ENCODE data around the gene UBE2S. TPM values are rescaled to one million over a fixed set of nuclear protein-coding genes. Genes with fewer than 3 reads are reported as not detected.

The UBE2S gene
- total RNA-seq, 2 donors from 2014 or later, result 16.3 to 17.9 TPM

DNA sequence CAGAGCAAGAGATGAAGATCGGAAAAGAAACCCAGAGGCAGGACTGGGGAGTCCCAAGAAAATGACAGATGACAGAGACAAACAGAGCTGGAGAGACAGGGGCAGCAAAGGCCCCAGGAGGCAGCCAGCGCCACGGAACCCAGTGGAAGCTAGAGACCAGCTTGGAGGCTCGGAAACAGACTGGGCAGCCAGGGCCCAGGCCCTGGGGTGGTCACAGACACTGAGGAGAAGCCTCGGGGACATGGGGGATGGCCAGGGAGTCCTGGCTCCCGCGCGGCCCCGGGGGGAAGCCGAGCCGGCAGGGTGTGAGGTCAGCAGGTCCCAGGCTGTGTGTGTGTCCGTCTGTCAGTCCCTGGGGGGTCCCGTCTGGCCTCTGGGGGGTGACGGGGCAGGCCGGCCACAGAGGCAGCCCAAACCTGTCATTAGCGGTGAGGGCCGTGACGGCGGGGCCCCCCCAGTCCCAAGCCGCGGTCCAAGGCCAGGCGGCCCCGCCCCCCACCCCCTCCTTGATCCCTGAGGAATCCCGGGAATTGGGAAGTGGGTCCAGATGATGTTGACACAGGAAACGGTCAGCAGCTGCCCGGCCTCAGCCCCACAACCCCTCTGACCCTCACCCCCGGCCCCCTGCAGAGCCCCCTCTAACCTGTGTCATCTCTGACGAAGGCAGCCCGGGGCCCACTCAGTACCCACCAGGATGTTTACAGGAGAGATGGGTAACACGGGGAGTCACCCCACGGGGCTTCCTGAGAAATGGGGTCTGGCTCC, 33.4 kb downstream of the UBE2S start:
- Histone ChIP-seq H3K36me3 (no peaks in the 10 kb centered on the region), H3K4me3 (no peak overlapping the region), H3K9me3 (no peaks in the 10 kb centered on the region), H3K27me3 (replicated peaks; ENCODE audit: insufficient read depth) (peaks cover 14% of the 10 kb centered on the region), H3K27ac (no peak overlapping the region), H3K4me1 (ENCODE audit: control insufficient read depth in 1 of 2, low read depth in 2 of 2) (peaks cover 0 to 6% of the 10 kb centered on the region in 2 donors)
- DNase-seq (ENCODE audit: low spot score) (no peak), ATAC-seq (ENCODE audit: insufficient number of reproducible peaks, low FRiP score, low read depth) (no peak)
- TF ChIP-seq CTCF (IDR thresholded peaks at IDR 0.05), result no peak

- no peak overlapping the region for H3K4me3 ChIP-seq
- ATAC-seq (ENCODE audit: insufficient number of reproducible peaks, low FRiP score, low read depth), result no peak
- DNase-seq (ENCODE audit: low spot score), result no peak
- peaks cover 19% of the 10 kb centered on the region for H3K27me3 ChIP-seq (replicated peaks; ENCODE audit: insufficient read depth)
- H3K9me3 ChIP-seq, result no peaks in the 10 kb centered on the region
- no peak for TF ChIP-seq CTCF (IDR thresholded peaks at IDR 0.05)
- H3K4me1 ChIP-seq (ENCODE audit: control insufficient read depth in 1 of 2, low read depth in 2 of 2), result peaks cover 0 to 13% of the 10 kb centered on the region in 2 donors
- no peaks in the 10 kb centered on the region for H3K36me3 ChIP-seq
- H3K27ac ChIP-seq, result no peak overlapping the region
Measured at GRCh38 chr19:55373306-55373992, 34.1 kb downstream of the UBE2S start.

DNA sequence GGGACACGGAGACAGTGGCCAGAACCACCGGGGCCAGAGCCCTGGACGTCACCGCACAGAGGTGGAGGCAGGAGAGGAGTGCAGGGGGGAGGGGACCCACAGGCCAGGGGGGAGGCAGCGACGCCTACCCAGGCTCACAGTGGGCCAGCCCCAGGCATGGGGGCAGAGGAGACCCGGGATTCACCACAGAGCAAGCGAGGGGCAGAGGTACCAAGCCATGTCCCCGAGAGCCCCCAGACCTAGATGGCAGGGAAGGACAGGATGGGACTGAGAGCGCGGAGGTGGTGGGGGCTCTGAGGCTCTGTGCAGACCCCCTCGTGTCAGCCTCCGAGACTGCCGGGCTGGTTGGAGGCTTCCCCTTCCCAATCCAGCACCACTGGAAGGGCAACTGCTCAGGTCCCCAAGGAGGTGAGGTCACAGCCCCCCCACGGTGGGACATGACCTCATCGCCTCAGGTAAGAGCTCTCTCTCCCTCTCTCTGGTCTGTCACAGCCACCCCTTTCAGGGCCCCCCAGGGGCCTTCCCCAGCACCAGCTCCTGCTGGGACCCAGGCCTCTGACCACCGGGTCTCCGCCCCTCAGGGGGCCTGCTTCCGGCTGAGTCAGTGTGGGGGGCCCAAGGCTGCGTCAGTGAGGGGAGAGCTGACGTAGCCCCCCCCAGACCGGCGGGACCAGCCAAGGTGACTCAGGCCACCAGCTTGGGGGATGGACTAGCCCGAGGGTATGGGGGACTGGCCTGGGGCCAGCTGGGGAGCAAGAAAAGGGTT, 35.1 kb downstream of the UBE2S start:
- peaks cover 0 to 13% of the 10 kb centered on the region in 2 donors for H3K4me1 ChIP-seq (ENCODE audit: control insufficient read depth in 1 of 2, low read depth in 2 of 2)
- no peak for ATAC-seq (ENCODE audit: insufficient number of reproducible peaks, low FRiP score, low read depth)
- H3K4me3 ChIP-seq, result no peak overlapping the region
- peaks cover 22% of the 10 kb centered on the region for H3K27me3 ChIP-seq (replicated peaks; ENCODE audit: insufficient read depth)
- no peak overlapping the region for H3K27ac ChIP-seq
- no peaks in the 10 kb centered on the region for H3K9me3 ChIP-seq
- TF ChIP-seq CTCF (IDR thresholded peaks at IDR 0.05), result no peak
- no peak for DNase-seq (ENCODE audit: low spot score)
- no peaks in the 10 kb centered on the region for H3K36me3 ChIP-seq

- H3K36me3 ChIP-seq, result no peaks in the 10 kb centered on the region
- H3K27me3 ChIP-seq (replicated peaks; ENCODE audit: insufficient read depth), result peaks cover 13% of the 10 kb centered on the region
- no peaks in the 10 kb centered on the region for H3K9me3 ChIP-seq
- no peak for TF ChIP-seq CTCF (IDR thresholded peaks at IDR 0.05)
- DNase-seq (ENCODE audit: low spot score) (no peak), ATAC-seq (ENCODE audit: insufficient number of reproducible peaks, low FRiP score, low read depth) (no peak)
- peaks cover 0 to 13% of the 10 kb centered on the region in 2 donors for H3K4me1 ChIP-seq (ENCODE audit: control insufficient read depth in 1 of 2, low read depth in 2 of 2)
- no peak within 1 kb of the TSS for H3K27ac ChIP-seq
- H3K4me3 ChIP-seq, result peak within 1 kb of the TSS; percentile 54
Measured at GRCh38 chr19:55370305-55370988, 37.1 kb downstream of the UBE2S start, which contains the start of gene IL11. IL11 (minus strand) TSS chr19:55370463; CDS start chr19:55370310, 153 bp downstream.

All from thoracic aorta (tissue), 2 donors.